Measurements from ENCODE around the gene MYZAP. TPM values are rescaled to one million over a fixed set of nuclear protein-coding genes. Genes with fewer than 3 reads are reported as not detected.

The MYZAP gene
- polyA plus RNA-seq, 5 donors: 63.0 to 71.8 (median 66.9) TPM

GRCh38 chr15:57618325-57618724 is 26.6 kb downstream of the MYZAP start:
- DNase-seq: no peak

- DNase-seq: no peak
Observed at GRCh38 chr15:57619746-57620145, 28.0 kb downstream of the MYZAP start.

GRCh38 chr15:57624730-57625129 is 33.0 kb downstream of the MYZAP start:
- no peak for DNase-seq

GRCh38 chr15:57625703-57626448 is 34.2 kb downstream of the MYZAP start:
- DNase-seq: no peak

- DNase-seq: no peak
Observed at GRCh38 chr15:57626713-57627440, 35.2 kb downstream of the MYZAP start.

GRCh38 chr15:57631386-57632110 is 39.8 kb downstream of the MYZAP start:
- DNase-seq: no peak

- no peak for DNase-seq
Observed at GRCh38 chr15:57634290-57634689, 42.6 kb downstream of the MYZAP start.

- no peak for DNase-seq
Observed at GRCh38 chr15:57635300-57635909, 43.7 kb downstream of the MYZAP start.

GRCh38 chr15:57637846-57638245 is 46.1 kb downstream of the MYZAP start:
- DNase-seq: no peak

- DNase-seq: no peak
Observed at GRCh38 chr15:57639306-57639705, 47.6 kb downstream of the MYZAP start.

- no peak for DNase-seq
Observed at GRCh38 chr15:57640930-57641682, 49.4 kb downstream of the MYZAP start.

- DNase-seq: no peak
Observed at GRCh38 chr15:57643826-57644225, 52.1 kb downstream of the MYZAP start.

- DNase-seq: no peak
Observed at GRCh38 chr15:57646087-57646486, 54.4 kb downstream of the MYZAP start.

GRCh38 chr15:57647071-57647790 is 55.5 kb downstream of the MYZAP start:
- DNase-seq: no peak

- DNase-seq: no peak
Observed at GRCh38 chr15:57647791-57648130, 56.1 kb downstream of the MYZAP start.

GRCh38 chr15:57649138-57649537 is 57.4 kb downstream of the MYZAP start:
- no peak for DNase-seq

GRCh38 chr15:57651445-57651844 is 59.7 kb downstream of the MYZAP start:
- no peak for DNase-seq

- no peak for DNase-seq
Observed at GRCh38 chr15:57652481-57652880, 60.8 kb downstream of the MYZAP start.

- peak; percentile 67 to 71 for DNase-seq
Observed at GRCh38 chr15:57654153-57654852, 62.6 kb downstream of the MYZAP start.

GRCh38 chr15:57655053-57655452 is 63.3 kb downstream of the MYZAP start:
- no peak for DNase-seq

Data from right lung (tissue), 5 donors.